Endometrial microvascular endothelial cells (primary cell): ENCODE measurements around the gene TNFSF9. TPM values are rescaled to one million over a fixed set of nuclear protein-coding genes. Genes with fewer than 3 reads are reported as not detected.
"Not testable (repeated sequence)": the region's sequence is repeated elsewhere in the genome, so short reads cannot be mapped to it uniquely, and the experiment has no call there.

Experiments
- in situ Hi-C: cut with HindIII; loops from 2 replicates; pipeline ENCODE4 v1.10.0; 2017; ENCODE audit warnings: low sequenced_read_pairs, low pct_unique_long_range_greater_than_20kb; ENCODE audit errors: inconsistent ontology term
- total RNA-seq: library from RNA; depleted of rRNA; stranded (reverse); fragments of >200 nt; gene quantifications from one replicate; pipeline ENCODE4 v1.2.3, GENCODE V29; 2015; ENCODE audit errors: inconsistent ontology term

Gene TNFSF9
- total RNA-seq, 1 donor from 2014 or later, result 6.7 TPM

DNA sequence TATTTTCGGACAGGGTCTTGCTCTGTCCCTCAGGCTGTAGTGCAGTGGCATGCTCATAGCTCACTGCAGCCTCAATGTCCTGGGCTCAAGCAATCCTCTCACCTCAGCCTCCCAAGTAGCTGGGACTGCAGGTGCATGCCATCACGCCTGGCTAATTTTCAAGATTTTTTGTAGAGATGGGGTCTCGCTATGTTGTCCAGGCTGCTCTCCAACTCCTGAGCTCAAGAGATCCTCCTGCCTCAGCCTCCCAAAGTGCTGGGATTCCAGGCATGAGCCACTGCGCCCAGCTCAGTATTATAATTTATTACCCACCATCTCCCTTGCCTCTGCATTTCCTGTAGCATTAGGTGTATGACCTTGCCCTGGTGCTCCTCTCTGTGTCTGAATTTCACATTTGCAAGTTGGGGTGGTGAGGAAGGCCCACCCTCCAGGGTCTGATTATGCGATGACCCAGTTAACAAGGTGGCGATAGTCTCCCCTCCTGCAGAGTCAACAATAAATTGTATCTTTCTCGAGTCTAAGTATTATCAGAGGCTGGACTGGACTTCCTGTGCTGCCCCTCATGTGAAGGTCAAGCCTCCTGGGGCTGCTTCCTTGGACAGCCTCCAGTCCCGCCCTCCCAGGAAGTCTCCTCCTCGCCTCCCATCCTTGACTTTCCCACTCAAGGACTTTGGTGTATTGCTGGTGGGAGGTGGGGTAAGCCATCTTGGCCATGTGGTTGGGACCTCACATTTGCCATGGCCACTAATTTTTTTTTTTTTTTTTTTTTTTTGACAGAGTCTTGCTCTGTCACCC lies 27.2 kb upstream of the TNFSF9 start:
- in situ Hi-C loops, result no loop called here

DNA sequence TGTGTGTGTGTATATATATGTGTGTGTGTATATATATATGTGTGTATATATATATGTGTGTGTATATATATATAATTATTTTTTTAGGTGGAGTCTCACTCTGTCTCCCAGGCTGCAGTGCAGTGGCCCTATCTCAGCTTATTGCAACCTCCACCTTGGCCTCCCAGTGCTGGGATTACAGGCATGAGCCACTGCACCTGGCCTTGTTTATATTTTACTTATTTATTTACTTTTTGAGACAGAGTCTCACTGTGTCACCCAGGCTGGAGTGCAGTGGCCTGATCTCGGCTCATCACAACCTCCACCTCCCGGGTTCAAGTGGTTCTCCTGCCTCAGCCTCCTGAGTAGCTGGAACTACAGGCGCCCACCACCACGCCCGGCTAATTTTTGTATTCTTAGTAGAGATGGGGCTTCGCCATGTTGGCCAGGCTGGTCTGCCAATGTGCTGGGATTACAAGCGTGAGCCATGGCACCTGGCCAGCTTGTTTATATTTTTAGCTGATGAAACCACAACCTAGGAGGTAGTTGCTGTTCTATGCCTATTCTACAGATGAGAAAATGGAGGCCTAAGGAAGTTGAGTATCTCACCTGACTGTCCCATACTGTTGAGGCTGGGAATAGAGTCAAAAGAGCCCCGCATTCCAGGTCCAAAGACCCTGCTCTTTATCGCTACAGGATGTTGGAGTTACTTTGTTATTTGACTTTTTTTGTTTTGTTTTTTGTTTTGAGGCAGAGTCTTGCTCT lies 22.6 kb upstream of the TNFSF9 start:
- in situ Hi-C loops, result not testable (repeated sequence)

- in situ Hi-C loops, result no loop called here
Measured at GRCh38 chr19:6509118-6509971, 21.5 kb upstream of the TNFSF9 start.

DNA sequence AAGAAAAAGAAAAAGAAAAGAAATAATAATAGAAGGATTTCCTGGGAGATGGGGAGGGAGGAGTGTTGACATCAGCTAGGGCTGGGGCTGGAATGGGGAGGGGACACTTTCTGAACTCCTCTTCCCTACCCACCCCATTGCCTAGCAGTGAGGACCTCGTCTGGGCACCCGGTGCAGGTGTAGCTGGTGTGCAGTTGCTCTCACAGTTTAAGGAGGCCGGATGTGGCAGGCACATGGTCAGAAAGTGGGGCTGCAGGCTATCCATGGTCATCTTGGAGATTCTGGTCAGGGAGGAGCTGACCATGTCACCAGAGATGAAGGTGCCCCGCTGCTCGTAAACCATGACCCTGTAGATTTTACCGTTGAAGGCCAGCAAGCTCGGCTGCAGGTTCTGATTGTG lies 20.2 kb upstream of the TNFSF9 start:
- in situ Hi-C loops, result no loop called here

DNA sequence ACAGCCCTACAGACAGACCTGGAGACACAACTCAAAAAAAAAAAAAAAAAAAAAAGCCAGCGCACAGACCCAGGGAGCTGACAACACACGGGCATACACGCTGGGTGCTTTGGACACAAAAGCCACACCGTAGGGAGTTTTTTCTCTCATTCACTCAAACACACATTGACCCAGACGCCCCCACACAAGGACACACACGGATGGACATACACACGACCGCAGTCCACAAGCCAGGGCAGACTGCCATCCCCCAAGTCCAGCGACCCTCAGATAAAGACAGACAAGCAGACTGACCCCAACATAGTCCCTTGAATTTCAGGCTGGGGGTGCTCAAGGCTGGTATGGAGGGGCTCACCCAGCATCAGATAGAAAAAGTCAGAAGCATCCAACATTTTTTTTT lies 16.7 kb upstream of the TNFSF9 start:
- in situ Hi-C loops, result no loop called here

- in situ Hi-C loops, result no loop called here
Measured at GRCh38 chr19:6514926-6515544, 15.8 kb upstream of the TNFSF9 start.

- in situ Hi-C loops, result no loop called here
Measured at GRCh38 chr19:6516018-6516658, 14.7 kb upstream of the TNFSF9 start.

DNA sequence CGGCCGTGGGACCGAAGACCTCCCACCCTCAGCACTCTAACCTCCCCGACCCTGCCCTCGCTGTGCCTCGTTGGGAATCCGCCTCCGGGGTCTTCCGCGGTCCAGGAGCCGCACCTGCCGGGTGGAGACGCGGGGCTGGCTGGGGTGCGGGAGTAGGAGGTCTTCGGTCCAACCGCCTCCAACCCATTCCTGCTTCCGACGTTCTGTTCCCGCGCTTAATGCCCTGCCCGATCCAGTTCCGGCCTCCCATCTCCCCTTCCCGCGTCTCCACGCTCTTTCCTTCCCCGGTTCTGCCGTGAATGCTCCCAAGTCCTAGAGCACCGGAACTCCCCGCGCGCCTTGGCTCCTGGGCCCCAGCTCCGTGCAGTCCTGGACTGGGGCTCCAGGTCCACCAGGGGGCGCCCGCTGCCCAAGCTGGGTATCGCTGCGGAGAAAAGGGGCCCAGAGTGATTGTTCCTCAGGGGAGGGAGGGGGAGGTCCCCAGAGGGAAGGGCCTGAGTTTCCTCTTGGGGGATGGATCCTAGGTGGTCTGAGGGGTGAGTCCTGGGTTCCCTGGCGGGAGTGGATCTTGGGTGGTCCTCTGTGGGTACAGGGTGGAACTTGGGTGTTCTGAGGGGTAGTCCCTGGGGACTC lies 14.1 kb upstream of the TNFSF9 start:
- in situ Hi-C loops, result no loop called here

DNA sequence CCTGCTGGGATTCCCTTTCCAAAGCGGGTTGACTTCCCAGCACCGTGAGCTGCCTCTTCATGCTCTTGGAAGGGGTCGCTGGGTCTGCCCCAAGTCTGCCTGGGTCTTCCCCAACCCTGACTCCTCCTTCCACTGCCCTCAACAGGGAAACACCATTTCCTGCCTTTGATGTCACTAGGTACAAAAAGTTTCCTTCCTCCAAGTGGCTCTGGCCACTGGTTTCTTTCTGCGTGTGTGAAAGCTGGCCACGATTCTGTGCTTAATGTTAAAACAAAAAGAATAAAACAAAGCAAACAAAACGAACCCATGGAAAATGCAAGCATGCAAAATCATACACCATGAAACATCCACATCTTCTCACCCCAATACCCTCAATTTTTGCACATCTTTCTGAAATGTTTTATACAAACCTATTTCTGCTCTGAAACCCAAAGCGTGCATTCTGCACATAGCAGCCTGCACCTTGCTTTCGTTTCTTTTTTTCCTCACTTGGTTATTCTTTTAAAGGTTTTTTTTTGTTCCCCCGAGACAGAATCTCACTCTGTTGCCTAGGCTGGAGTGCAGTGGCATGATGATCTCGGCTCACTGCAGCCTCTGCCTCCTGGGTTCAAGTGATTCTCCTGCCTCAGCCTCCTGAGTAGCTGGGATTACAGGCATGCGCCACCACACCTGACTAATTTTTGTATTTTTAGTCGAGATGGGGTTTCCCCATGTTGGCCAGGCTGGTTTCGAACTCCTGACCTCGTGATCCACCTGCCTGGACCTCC lies 12.5 kb upstream of the TNFSF9 start:
- in situ Hi-C loops, result no loop called here

DNA sequence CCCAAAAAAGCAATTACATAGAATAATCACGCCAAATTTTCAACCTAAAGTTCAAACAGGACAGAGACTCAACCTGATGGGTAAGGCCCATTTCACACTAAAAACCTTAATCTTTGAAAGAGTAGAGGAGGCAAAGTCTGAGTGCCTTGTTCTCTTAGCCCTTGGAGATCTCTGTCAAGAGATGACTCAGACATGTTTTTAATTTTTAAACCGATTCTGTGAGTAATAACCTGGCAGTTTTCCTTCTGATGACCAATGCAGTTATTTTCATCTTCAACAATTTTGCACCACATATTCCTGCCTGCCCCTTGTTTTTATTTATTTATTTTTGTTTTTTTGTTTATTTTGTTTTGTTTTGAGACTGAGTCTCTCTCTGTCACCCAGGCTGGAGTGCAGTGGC lies 11.5 kb upstream of the TNFSF9 start:
- in situ Hi-C loops, result no loop called here

- in situ Hi-C loops, result no loop called here
Measured at GRCh38 chr19:6521718-6522646, 8.8 kb upstream of the TNFSF9 start.

GRCh38 chr19:6522712-6523111 lies 8.1 kb upstream of the TNFSF9 start:
- in situ Hi-C loops, result no loop called here

GRCh38 chr19:6524311-6524710 lies 6.5 kb upstream of the TNFSF9 start:
- in situ Hi-C loops, result no loop called here

DNA sequence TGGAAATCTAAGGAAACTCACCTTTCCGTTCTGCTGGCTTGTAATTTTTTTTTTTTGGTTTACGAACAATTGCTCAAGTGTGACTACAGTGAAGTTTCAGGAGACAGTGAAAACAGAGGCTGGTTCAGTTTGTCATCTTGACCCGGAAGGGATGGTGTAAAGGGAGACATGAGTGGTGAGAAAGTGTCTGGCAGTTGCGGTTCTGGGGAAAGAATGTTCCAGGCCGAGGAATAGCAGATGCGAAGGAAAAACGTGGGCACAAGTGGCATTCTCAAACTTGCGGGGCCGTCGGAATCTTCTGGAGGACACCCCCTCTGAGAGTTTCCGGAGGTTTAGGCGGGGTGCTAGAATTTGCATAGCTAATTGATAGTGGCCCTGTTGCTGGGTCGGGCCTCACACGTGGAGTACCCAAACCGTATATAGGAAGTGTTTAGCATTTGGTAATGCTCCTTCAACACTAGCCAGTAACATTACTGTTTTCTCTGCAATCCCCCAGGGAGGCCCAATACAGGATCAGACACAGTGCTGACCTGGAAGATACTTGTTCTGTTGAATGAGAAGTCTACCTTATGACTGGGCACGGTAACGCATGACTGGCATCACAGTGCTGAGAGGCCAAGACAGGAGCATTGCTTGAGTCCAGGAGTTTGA lies 2.8 kb upstream of the TNFSF9 start:
- in situ Hi-C loops, result no loop called here

- in situ Hi-C loops, result no loop called here
Measured at GRCh38 chr19:6528544-6529121, 2.2 kb upstream of the TNFSF9 start.

GRCh38 chr19:6529351-6529750 lies 1.5 kb upstream of the TNFSF9 start:
- in situ Hi-C loops, result no loop called here
